B cell (primary cell): ENCODE measurements around the gene NEK5. TPM values are rescaled to one million over a fixed set of nuclear protein-coding genes. Genes with fewer than 3 reads are reported as not detected.

Experiments
- ATAC-seq: fragments of 200-7000 bp; cut with Tn5 transposase; one replicate; pipeline ENCODE4 v1.10.0; 2021; ENCODE audit warnings: low read depth, mild to moderate bottlenecking, moderate number of reproducible peaks, moderate library complexity
- CTCF ChIA-PET: fragments of 350-600 bp; sonication (Branson Sonifier 250); formaldehyde crosslinking; loops from one replicate; lab custom pipeline; 2021; ENCODE audit warnings: antibody characterized with exemption, inconsistent platforms; lab: Charles Lee
- POLR2A ChIA-PET: fragments of 350-600 bp; sonication (Branson Sonifier 250); formaldehyde crosslinking; loops from one replicate; lab custom pipeline; 2021; ENCODE audit warnings: antibody characterized with exemption; lab: Charles Lee
- DNase-seq: peaks from one replicate; pipeline ENCODE4 v3.0.0; 2013
- H2AFZ ChIP-seq: 2 replicates; pipeline ENCODE4 v1.6.1; 2012; ENCODE audit warnings: mild to moderate bottlenecking, low read depth, low read length; ENCODE audit not compliant: insufficient read depth, poor library complexity, severe bottlenecking
- H3K27ac ChIP-seq, 2 donors: 1 replicate in 1 of 2; 2 replicates in 1 of 2; pipeline ENCODE4 v1.5.1; 2012 to 2013; ENCODE audit warnings: low read length in 2 of 2, mild to moderate bottlenecking in 2 of 2, moderate library complexity in 1 of 2
- H3K27me3 ChIP-seq, 4 experiments: fragments of 200-600 bp in 1 of 4; sonication (generic) in 1 of 4; replicated peaks in 1 of 4; 1 replicate in 2 of 4; 2 replicates in 2 of 4; pipeline versions ENCODE4 v1.6.1 to v1.7.0; 2013 to 2016; ENCODE audit warnings: low read length in 3 of 4, mild to moderate bottlenecking in 2 of 4, mixed read lengths in 1 of 4, moderate library complexity in 1 of 4; ENCODE audit not compliant: insufficient read depth in 4 of 4, control insufficient read depth in 3 of 4; ENCODE audit errors: control extremely low read depth in 1 of 4
- H3K36me3 ChIP-seq, 2 experiments: replicated peaks in 1 of 2; 1 replicate in 1 of 2; 2 replicates in 1 of 2; pipeline versions ENCODE4 v1.6.1 to v1.7.1; 2013; ENCODE audit warnings: low read length in 1 of 2; ENCODE audit not compliant: insufficient read depth in 2 of 2, control insufficient read depth in 1 of 2; ENCODE audit errors: control extremely low read depth in 1 of 2, extremely low read depth in 1 of 2
- H3K4me1 ChIP-seq, 2 donors: fragments of 200-600 bp in 1 of 2; sonication (generic) in 1 of 2; 1 replicate in 1 of 2; 2 replicates in 1 of 2; pipeline versions ENCODE4 v1.5.1 to v1.6.1; 2013 to 2017; ENCODE audit warnings: low read length in 2 of 2; ENCODE audit not compliant: control insufficient read depth in 2 of 2, insufficient read depth in 2 of 2
- H3K4me2 ChIP-seq: replicated peaks from 2 replicates; pipeline ENCODE3; 2012; ENCODE audit warnings: mild to moderate bottlenecking, low read depth, low read length; ENCODE audit not compliant: poor library complexity, severe bottlenecking
- H3K4me3 ChIP-seq, 5 experiments: fragments of 200-600 bp in 1 of 5; sonication (generic) in 1 of 5; 1 replicate in 3 of 5; 2 replicates in 2 of 5; pipeline versions ENCODE4 v1.5.1 to v1.7.0; 2011 to 2016; ENCODE audit warnings: low read length in 4 of 5, mild to moderate bottlenecking in 4 of 5, low read depth in 2 of 5, control low read depth in 1 of 5, moderate library complexity in 1 of 5; ENCODE audit not compliant: insufficient read depth in 1 of 5; ENCODE audit errors: control extremely low read depth in 1 of 5, extremely low read depth in 1 of 5
- H3K79me2 ChIP-seq: fragments of 200-600 bp; sonication (generic); one replicate; pipeline ENCODE4 v1.6.0; 2016; ENCODE audit warnings: low read length; ENCODE audit not compliant: control insufficient read depth, insufficient read depth
- H3K9ac ChIP-seq: fragments of 200-600 bp; sonication (generic); 2 replicates; pipeline ENCODE4 v1.6.1; 2017; ENCODE audit warnings: mild to moderate bottlenecking, low read length, moderate library complexity
- H3K9me3 ChIP-seq, 3 donors: one replicate each; pipeline versions ENCODE4 v1.6.1 to v1.7.1; 2013; ENCODE audit warnings: low read length in 2 of 3; ENCODE audit not compliant: control insufficient read depth in 2 of 3, insufficient read depth in 1 of 3; ENCODE audit errors: control extremely low read depth in 1 of 3
- H4K20me1 ChIP-seq: 2 replicates; pipeline ENCODE4 v1.6.0; 2012; ENCODE audit warnings: mild to moderate bottlenecking, low read length; ENCODE audit not compliant: insufficient read depth, control insufficient read depth, poor library complexity, severe bottlenecking
- H3K27ac Mint-ChIP-seq: one replicate; pipeline ENCODE4 v1.8.0; 2021; ENCODE audit warnings: mixed read lengths
- H3K27me3 Mint-ChIP-seq: one replicate; pipeline ENCODE4 v1.8.0; 2021; ENCODE audit warnings: mixed read lengths
- H3K4me1 Mint-ChIP-seq: one replicate; pipeline ENCODE4 v1.8.0; 2021; ENCODE audit warnings: mixed read lengths
- H3K4me3 Mint-ChIP-seq: one replicate; pipeline ENCODE4 v1.8.0; 2021; ENCODE audit warnings: mixed read lengths
- H3K9me3 Mint-ChIP-seq: one replicate; pipeline ENCODE4 v1.8.0; 2022; ENCODE audit warnings: mixed read lengths; ENCODE audit not compliant: insufficient read depth
- EZH2 ChIP-seq: IDR thresholded peaks from 2 replicates; pipeline ENCODE4 v1.6.1; 2012; ENCODE audit warnings: borderline replicate concordance, low read depth, mild to moderate bottlenecking, moderate library complexity, low read length; ENCODE audit not compliant: insufficient read depth, poor library complexity, severe bottlenecking
- whole genome bisulfite sequencing: methylation state at CpG from one replicate; pipeline ENCODE4 v1.1.5; 2013; ENCODE audit warnings: missing lambda C conversion rate; ENCODE audit not compliant: insufficient coverage; 5-methylcytosine and 5-hydroxymethylcytosine counted together
- intact Hi-C: fragments of 100-400 bp; cut with micrococcal nuclease; formaldehyde crosslinking; loops from one replicate; pipeline ENCODE4 v1.10.0; 2022
- polyA plus RNA-seq: library from polyadenylated mRNA; depleted of rRNA; stranded (reverse); fragments of >200 nt; gene quantifications from 2 replicates; pipeline ENCODE4 v1.2.3, GENCODE V29; 2012
- total RNA-seq, 2 donors: library from RNA; stranded (reverse); fragments of 120-200 nt in 1 of 2; gene quantifications; 1 replicate in 1 of 2; 2 replicates in 1 of 2; pipeline versions ENCODE4 v1.2.3 to v1.2.4, GENCODE V29; 2013 to 2022
- TF ChIP-seq, protein P1 (sequence below): fragments of 200-600 bp; IDR thresholded peaks from one replicate; pipeline ENCODE4 v1.8.0; 2022; ENCODE audit warnings: antibody characterized with exemption, mild to moderate bottlenecking

NEK5 gene
- total and polyA plus RNA-seq, 2 donors (not counting 1 experiment from before 2014, with no cell fraction given) = not detected

DNA sequence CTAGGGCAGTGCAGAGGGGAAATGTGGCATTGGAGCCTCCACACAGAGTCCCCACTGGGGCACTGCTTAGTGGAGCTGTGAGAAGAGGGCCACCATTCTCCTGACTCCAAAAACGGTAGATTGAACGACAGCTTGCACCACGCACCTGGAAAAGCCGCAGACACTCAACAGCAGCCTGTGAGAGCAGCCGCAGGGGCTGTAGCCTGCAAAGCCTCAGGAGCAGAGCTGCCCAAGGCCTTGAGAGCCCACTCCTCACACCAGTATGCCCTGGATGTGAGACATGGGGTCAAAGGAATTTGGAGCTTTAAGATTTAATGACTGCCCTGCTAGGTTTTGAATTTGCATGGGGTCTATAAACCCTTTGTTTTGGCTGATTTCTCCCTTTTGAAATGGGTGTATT lies 31.7 kb downstream of the NEK5 start:
- ATAC-seq (no peak), DNase-seq (no peak)
- TF ChIP-seq, protein P1, sequence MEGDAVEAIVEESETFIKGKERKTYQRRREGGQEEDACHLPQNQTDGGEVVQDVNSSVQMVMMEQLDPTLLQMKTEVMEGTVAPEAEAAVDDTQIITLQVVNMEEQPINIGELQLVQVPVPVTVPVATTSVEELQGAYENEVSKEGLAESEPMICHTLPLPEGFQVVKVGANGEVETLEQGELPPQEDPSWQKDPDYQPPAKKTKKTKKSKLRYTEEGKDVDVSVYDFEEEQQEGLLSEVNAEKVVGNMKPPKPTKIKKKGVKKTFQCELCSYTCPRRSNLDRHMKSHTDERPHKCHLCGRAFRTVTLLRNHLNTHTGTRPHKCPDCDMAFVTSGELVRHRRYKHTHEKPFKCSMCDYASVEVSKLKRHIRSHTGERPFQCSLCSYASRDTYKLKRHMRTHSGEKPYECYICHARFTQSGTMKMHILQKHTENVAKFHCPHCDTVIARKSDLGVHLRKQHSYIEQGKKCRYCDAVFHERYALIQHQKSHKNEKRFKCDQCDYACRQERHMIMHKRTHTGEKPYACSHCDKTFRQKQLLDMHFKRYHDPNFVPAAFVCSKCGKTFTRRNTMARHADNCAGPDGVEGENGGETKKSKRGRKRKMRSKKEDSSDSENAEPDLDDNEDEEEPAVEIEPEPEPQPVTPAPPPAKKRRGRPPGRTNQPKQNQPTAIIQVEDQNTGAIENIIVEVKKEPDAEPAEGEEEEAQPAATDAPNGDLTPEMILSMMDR = no peak
- TF ChIP-seq EZH2 = no peak
- Histone ChIP-seq H3K4me2 (no peak overlapping the region), H3K4me1 (no peaks in the 10 kb centered on the region), H2AFZ (no peak overlapping the region), H3K36me3 (no peaks in the 10 kb centered on the region), H3K4me3 (no peak overlapping the region), H3K9ac (no peak overlapping the region), H3K27ac (no peak overlapping the region), H3K9me3 (no peaks in the 10 kb centered on the region), H3K79me2 (no peaks in the 10 kb centered on the region), H3K27me3 (no peaks in the 10 kb centered on the region), H4K20me1 (no peaks in the 10 kb centered on the region)
- Mint-ChIP-seq H3K9me3 (no peaks in the 10 kb centered on the region), H3K4me3 (no peak overlapping the region), H3K27me3 (peaks cover 14% of the 10 kb centered on the region), H3K27ac (no peak overlapping the region), H3K4me1 (no peaks in the 10 kb centered on the region)
- ChIA-PET POLR2A (no interaction called here), CTCF (no interaction called here)
- intact Hi-C loops = loop anchor here (10.0 kb wide), 1 partner anchor 52 kb away; no protein-coding TSS in a partner anchor
- WGBS = 88% methylated on average over 3 of the region's 5 CpGs

DNA sequence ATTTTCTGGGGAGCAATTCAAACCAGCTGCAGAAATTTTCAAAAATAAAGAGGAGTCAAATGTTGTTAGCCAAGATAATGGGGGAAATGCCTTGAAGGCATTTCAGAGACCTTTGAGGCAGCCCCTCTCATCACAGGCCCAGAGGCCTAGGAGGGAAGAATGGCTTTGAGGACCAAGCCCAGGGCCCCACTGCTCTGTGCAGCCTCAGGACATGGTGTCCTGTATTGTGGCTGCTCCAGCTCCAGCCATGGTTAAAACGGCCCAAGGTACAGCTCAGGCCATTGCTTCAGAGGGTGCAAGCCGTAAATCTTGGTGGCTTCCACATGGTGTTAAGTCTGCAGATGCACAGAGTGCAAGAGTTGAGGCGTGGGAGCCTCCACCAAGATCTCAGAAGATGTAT lies 32.1 kb downstream of the NEK5 start:
- ChIA-PET POLR2A (no interaction called here), CTCF (no interaction called here)
- H4K20me1 ChIP-seq = no peaks in the 10 kb centered on the region
- no peak for DNase-seq
- intact Hi-C loops = loop anchor here (10.0 kb wide), 1 partner anchor 52 kb away; no protein-coding TSS in a partner anchor
- no peaks in the 10 kb centered on the region for H3K4me1 ChIP-seq
- H3K4me3 Mint-ChIP-seq = no peak overlapping the region
- no peaks in the 10 kb centered on the region for H3K36me3 ChIP-seq
- no peak overlapping the region for H2AFZ ChIP-seq
- TF ChIP-seq, protein P1 = no peak
- TF ChIP-seq EZH2 = no peak
- H3K27me3 ChIP-seq = no peaks in the 10 kb centered on the region
- H3K4me2 ChIP-seq = no peak overlapping the region
- H3K9me3 Mint-ChIP-seq = no peaks in the 10 kb centered on the region
- H3K9me3 ChIP-seq = no peaks in the 10 kb centered on the region
- H3K27ac ChIP-seq = no peak overlapping the region
- H3K27me3 Mint-ChIP-seq = peaks cover 13% of the 10 kb centered on the region
- H3K27ac Mint-ChIP-seq = no peak overlapping the region
- H3K4me3 ChIP-seq = no peak overlapping the region
- no peak for ATAC-seq
- H3K4me1 Mint-ChIP-seq = no peaks in the 10 kb centered on the region
- no peaks in the 10 kb centered on the region for H3K79me2 ChIP-seq
- 84% methylated on average over 3 of the region's 3 CpGs for WGBS
- no peak overlapping the region for H3K9ac ChIP-seq
